ENCODE results near the gene TRIOBP. TPM values are rescaled to one million over a fixed set of nuclear protein-coding genes. Genes with fewer than 3 reads are reported as not detected.

The TRIOBP gene
- total RNA-seq, 1 donor from 2014 or later = 42.9 TPM

- Mint-ChIP-seq H3K4me1 (ENCODE audit: unreplicated experiment) (peaks cover 12% of the 10 kb centered on the region), H3K9me3 (no peaks in the 10 kb centered on the region), H3K4me3 (peak overlapping the region; percentile 83), H3K36me3 (no peaks in the 10 kb centered on the region), H3K27me3 (peaks cover 39% of the 10 kb centered on the region), H3K27ac (no peak overlapping the region)
- TF ChIP-seq CTCF (conservative IDR thresholded peaks at IDR 0.05) = peak; percentile 60
- no peak for DNase-seq (ENCODE audit: extremely low spot score, unreplicated experiment)
Measured at GRCh38 chr22:37818409-37819104, 121.7 kb downstream of the TRIOBP start.

GRCh38 chr22:37819105-37819433, 122.2 kb downstream of the TRIOBP start:
- no peaks in the 10 kb centered on the region for H3K9me3 Mint-ChIP-seq
- no peak overlapping the region for H3K27ac Mint-ChIP-seq
- DNase-seq (ENCODE audit: extremely low spot score, unreplicated experiment) = no peak
- no peaks in the 10 kb centered on the region for H3K36me3 Mint-ChIP-seq
- H3K27me3 Mint-ChIP-seq = peaks cover 44% of the 10 kb centered on the region
- H3K4me1 Mint-ChIP-seq (ENCODE audit: unreplicated experiment) = peaks cover 12% of the 10 kb centered on the region
- TF ChIP-seq CTCF (conservative IDR thresholded peaks at IDR 0.05) = no peak
- H3K4me3 Mint-ChIP-seq = peak overlapping the region; percentile 71

GRCh38 chr22:37820350-37820749, 123.5 kb downstream of the TRIOBP start:
- no peaks in the 10 kb centered on the region for H3K36me3 Mint-ChIP-seq
- H3K4me1 Mint-ChIP-seq (ENCODE audit: unreplicated experiment) = peaks cover 12% of the 10 kb centered on the region
- H3K9me3 Mint-ChIP-seq = no peaks in the 10 kb centered on the region
- TF ChIP-seq CTCF (conservative IDR thresholded peaks at IDR 0.05) = no peak
- H3K27me3 Mint-ChIP-seq = peaks cover 48% of the 10 kb centered on the region
- peak overlapping the region; percentile 7 for H3K4me3 Mint-ChIP-seq
- DNase-seq (ENCODE audit: extremely low spot score, unreplicated experiment) = no peak
- no peak overlapping the region for H3K27ac Mint-ChIP-seq

GRCh38 chr22:37822079-37822833, 125.4 kb downstream of the TRIOBP start:
- H3K27me3 Mint-ChIP-seq = peaks cover 53% of the 10 kb centered on the region
- peak overlapping the region; percentile 64 for H3K4me3 Mint-ChIP-seq
- H3K27ac Mint-ChIP-seq = no peak overlapping the region
- TF ChIP-seq CTCF (conservative IDR thresholded peaks at IDR 0.05) = no peak
- H3K36me3 Mint-ChIP-seq = no peaks in the 10 kb centered on the region
- DNase-seq (ENCODE audit: extremely low spot score, unreplicated experiment) = no peak
- H3K4me1 Mint-ChIP-seq (ENCODE audit: unreplicated experiment) = peaks cover 12% of the 10 kb centered on the region
- no peaks in the 10 kb centered on the region for H3K9me3 Mint-ChIP-seq

DNA sequence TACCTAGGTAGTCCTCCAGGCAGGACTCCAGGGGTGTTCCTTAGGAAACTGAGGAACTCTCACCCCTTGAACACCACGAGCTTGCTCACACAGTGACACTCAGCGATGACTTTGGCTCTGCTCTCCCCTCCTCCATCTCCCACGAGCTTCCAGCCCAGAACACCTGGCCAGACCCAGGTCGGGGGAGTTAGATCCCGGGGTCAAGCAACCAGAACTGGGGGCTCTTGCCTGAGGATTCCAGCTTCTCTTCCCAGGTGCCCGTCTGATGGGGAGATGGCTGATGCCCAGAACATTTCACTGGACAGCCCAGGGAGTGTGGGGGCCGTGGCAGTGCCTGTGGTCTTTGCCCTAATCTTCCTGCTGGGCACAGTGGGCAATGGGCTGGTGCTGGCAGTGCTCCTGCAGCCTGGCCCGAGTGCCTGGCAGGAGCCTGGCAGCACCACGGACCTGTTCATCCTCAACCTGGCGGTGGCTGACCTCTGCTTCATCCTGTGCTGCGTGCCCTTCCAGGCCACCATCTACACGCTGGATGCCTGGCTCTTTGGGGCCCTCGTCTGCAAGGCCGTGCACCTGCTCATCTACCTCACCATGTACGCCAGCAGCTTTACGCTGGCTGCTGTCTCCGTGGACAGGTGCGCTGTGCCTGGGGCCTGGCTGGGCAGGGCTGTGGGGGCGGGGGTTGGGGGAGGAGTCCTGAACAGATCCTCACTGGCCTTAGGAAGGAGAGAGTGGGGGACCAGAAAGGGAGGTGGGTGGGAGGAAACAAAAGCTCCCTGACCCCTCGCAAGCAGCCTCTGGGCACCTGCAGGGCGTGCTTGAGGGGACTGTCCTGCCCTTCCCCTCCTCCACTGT, 126.5 kb downstream of the TRIOBP start, which contains the start of gene GALR3:
GALR3 (plus strand) TSS at position 249 of the 852 bp plus-strand sequence; CDS start at position 274, 25 bp downstream.
- Mint-ChIP-seq H3K36me3 (peaks cover 4% of the 10 kb centered on the region), H3K27ac (no peak within 1 kb of the TSS), H3K27me3 (peaks cover 50% of the 10 kb centered on the region), H3K9me3 (no peaks in the 10 kb centered on the region), H3K4me1 (ENCODE audit: unreplicated experiment) (peaks cover 5% of the 10 kb centered on the region), H3K4me3 (peak within 1 kb of the TSS; percentile 64)
- TF ChIP-seq CTCF (conservative IDR thresholded peaks at IDR 0.05) = no peak
- no peak for DNase-seq (ENCODE audit: extremely low spot score, unreplicated experiment)

Data from type B pancreatic cell (in vitro differentiated cells).